CD4-positive, alpha-beta T cell treated with Interleukin-10 for 1 hour (primary cell): ENCODE measurements around the gene ANXA4.
A peak's percentile ranks its signal among the peaks of the same experiment; 100 is the strongest.

Source experiments
- DNase-seq: peaks from one replicate; pipeline ENCODE4 v3.0.0-alpha.2; 2020

Gene ANXA4

GRCh38 chr2:69741575-69742321 is at the start of gene ANXA4:
Gene ANXA4, plus strand, starts transcription at chr2:69742134. Its CDS starts 39,432 bp downstream, at chr2:69781566.
- peak; percentile 65 for DNase-seq

GRCh38 chr2:69692424-69692823 is 49.5 kb upstream of the ANXA4 start:
- no peak for DNase-seq

GRCh38 chr2:69693059-69693774 is 48.7 kb upstream of the ANXA4 start:
- DNase-seq = peak; percentile 55

DNA sequence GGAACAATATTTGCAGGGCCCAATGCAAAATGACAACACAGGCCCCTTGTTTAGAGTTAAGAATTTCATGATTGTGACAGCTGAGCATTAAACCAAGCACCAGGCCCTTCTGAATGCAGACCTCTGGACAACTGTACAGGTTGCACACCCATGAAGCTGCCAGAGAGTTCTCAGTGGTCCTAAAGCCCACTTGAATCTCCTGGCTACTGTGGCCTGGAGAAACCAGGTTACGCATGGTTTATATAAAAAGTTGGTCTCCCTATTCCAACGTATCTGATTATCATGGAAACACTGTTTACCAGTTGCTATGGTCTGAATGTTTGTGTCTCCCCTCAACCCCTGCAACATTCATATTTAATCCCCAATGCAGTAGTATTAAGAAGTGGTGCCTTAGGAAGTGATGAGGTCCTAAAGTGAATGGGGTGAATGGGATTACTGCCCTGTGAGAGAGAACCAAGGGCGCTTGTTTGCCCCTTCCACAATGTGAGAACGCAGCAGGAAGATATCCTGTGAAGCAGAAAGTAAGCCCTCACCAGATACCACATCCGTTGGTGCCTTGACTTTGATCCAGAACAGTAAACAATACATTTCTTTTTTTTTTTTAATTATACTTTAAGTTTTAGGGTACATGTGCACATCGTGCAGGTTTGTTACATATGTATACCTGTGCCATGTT is 48.0 kb upstream of the ANXA4 start:
- peak; percentile 70 for DNase-seq

- DNase-seq = no peak
Measured at GRCh38 chr2:69694894-69695849, 46.8 kb upstream of the ANXA4 start.

GRCh38 chr2:69695850-69696216 is 46.1 kb upstream of the ANXA4 start:
- no peak for DNase-seq

DNA sequence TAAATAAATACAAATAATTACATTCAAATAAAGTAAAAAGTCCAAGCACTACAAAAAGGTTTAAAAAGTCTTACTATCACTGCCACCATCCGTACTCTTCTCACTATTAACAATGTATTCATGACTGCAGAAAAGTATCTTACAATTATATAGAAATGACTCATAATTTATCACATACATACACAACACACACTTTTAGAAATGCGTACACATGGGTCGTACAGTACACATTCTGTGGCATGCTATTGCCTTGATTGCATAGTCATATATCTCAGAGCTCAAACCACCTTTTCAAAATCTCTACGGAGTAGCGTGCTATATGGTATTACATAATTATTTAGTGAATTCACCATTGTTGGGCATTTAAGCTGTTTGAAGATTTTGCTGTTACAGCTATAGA is 41.6 kb upstream of the ANXA4 start:
- DNase-seq = no peak

- DNase-seq = no peak
Measured at GRCh38 chr2:69701100-69701945, 40.6 kb upstream of the ANXA4 start.

DNA sequence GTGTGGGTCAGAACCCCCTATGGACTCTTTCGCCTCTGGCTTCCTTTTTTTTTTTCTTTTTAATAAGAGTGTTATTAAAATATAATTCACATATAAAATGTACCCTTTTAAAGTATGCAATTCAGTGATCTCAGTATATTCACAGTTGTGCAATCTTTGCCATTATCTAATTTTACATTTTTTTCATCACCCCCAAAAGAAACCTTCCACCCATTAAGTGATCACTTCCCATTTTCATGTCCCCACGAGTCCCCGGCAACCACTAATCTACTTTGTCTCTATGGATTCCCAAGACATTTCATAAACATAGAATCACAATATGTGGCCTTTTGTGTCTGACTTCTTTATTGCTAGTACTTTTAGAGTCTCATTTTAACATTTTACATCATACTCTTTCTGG is 38.7 kb upstream of the ANXA4 start:
- DNase-seq = no peak

DNA sequence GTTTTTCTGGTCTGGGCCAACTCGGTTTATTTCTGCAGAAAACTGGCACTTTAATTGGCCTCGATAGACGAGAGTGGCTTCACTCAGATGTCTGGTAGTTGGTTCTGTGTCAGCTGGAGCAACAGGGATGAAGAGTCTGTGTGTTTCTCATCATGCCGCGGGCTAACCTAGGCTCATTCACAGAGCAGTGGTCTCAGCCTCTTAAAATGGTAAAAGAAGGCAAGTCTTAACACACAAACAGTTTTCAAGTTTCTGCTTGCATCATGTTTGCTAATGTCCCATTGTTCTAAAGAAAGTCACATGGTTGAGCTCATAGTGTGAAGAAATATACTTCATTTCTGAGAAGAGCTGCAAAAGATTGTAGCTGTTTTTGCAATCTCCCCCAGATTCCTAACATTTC is 37.5 kb upstream of the ANXA4 start:
- no peak for DNase-seq

DNA sequence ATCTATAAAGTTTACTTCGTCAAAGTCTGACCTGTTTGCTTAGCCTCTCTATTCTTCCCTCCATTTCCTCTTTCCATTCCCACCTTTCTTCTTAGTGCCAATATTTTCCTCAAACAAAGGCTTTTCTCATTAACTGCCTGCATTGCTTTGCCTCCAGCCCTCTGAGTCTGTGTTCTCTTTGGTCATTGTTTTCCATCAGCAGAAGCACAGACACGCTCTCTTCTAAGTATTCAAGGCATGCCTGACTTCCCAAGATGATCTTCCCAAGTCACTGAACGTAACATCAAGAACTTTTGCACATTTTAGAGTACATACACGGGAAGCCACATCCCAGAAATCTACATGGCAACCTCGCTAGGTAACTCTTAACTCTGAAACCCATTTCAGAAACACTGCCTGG is 32.6 kb upstream of the ANXA4 start:
- no peak for DNase-seq

DNA sequence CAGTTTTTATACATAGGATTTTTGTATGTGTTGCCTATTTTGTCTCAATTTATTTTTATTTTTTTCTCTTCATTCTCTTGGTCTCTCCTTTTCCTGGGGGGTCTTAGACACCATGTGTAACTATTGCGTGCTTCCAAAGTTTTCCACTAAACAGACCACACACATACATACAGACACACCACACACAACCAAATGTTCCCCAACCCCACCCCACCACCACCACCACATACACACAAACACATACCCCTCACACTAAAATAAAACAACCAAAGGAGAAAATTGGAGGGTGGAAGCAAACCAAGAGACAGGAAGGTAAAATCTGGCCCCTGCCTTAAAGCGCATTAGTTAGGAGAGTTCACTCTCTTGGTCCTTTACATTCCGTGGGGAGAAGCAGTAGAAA is 30.0 kb upstream of the ANXA4 start:
- no peak for DNase-seq

GRCh38 chr2:69714024-69714423 is 27.9 kb upstream of the ANXA4 start:
- DNase-seq = no peak

DNA sequence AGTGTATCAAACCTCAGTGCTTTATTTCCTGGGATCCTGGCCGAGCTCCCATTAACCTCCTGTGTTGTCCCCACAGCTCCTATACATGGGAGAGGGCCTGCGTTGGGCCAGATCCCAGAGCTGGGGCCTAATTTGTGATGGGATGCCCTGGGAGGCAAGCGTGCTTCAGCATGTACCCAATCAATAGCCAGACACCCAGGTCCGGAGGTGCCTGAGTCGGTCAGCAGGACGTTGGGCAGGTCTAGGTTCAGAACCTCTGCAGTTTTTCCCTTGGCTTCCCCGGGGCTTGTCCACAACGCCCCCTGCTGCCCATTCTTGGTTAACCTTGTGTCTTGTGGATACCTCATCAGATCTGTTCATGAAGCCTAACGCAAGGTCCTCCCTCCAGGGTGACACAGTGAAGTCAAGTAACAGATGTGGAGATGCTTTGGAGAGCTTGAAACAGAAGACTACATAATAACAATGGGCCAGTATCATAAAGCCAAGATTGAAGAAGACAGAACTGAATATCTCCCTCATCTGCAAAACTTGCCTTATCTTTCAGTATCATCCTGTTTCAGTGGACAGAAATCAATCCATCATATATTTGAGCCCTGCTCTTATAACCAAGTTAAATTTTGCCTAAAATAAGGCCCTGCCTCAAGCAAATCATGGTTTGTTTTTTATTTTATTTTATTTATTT is 27.3 kb upstream of the ANXA4 start:
- peak; percentile 89 for DNase-seq

GRCh38 chr2:69715964-69716363 is 26.0 kb upstream of the ANXA4 start:
- no peak for DNase-seq

DNA sequence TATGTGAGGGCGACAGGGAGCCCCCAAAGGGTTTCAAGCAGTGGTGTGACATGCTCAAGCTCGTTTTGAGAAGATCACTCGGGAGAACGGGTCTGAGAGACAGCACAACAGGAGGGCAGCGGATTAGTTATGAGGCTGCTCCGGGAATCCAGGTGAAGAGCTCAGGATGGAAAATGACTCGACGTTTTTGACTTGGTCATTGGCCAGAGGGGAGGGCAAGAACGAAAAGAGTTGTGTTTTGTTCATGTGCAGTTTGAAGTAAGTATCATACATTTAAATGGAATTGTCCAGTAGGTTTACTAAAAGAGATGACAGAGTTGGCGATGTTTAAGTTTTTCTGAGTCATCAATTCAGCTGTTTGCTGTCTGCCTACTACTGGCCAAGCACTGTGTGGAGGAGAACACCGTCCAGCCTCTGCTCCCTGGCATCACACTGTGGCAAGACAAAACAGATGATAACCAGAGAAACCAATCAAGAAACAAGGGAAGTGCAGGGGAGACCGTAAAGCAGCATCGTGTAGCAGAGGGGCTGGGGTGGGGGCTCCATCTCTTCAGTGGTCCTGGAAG is 25.3 kb upstream of the ANXA4 start:
- no peak for DNase-seq

GRCh38 chr2:69717186-69717585 is 24.7 kb upstream of the ANXA4 start:
- DNase-seq = no peak

DNA sequence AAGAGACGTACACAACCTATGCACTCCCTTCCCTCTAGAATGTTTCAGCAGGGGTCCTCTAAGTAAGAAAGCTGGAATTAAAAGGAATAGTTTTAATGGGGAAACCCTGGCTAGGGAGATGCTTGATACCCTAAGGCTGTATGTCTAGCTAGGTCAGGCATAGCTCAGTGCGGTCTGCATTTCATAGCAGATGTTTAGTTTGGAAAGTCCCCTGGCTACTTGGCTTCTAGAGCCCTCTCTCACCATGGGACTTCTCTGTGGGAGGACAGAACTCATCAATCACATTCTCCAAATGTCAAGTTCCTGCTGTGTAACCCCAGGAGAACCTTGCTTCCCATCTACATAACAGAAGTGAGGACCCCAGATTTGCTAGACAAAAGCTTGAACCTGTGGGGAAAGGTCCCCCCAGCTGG is 24.1 kb upstream of the ANXA4 start:
- no peak for DNase-seq

GRCh38 chr2:69718338-69718965 is 23.5 kb upstream of the ANXA4 start:
- no peak for DNase-seq

- DNase-seq = no peak
Measured at GRCh38 chr2:69720404-69720803, 21.5 kb upstream of the ANXA4 start.
